Pulmonary artery endothelial cell (primary cell): ENCODE results near the gene LMF2. TPM values are rescaled to one million over a fixed set of nuclear protein-coding genes. Genes with fewer than 3 reads are reported as not detected.

Experiments used
- DNase-seq: peaks from one replicate; pipeline ENCODE4 v3.0.0-alpha.2; 2011; ENCODE audit warnings: low read depth, low spot score
- total RNA-seq: library from RNA; depleted of rRNA; stranded (reverse); fragments of >200 nt; gene quantifications from 2 replicates; pipeline ENCODE4 v1.2.3, GENCODE V29; 2014

Gene LMF2
- total RNA-seq, 1 donor from 2014 or later: 29.5 TPM

DNA sequence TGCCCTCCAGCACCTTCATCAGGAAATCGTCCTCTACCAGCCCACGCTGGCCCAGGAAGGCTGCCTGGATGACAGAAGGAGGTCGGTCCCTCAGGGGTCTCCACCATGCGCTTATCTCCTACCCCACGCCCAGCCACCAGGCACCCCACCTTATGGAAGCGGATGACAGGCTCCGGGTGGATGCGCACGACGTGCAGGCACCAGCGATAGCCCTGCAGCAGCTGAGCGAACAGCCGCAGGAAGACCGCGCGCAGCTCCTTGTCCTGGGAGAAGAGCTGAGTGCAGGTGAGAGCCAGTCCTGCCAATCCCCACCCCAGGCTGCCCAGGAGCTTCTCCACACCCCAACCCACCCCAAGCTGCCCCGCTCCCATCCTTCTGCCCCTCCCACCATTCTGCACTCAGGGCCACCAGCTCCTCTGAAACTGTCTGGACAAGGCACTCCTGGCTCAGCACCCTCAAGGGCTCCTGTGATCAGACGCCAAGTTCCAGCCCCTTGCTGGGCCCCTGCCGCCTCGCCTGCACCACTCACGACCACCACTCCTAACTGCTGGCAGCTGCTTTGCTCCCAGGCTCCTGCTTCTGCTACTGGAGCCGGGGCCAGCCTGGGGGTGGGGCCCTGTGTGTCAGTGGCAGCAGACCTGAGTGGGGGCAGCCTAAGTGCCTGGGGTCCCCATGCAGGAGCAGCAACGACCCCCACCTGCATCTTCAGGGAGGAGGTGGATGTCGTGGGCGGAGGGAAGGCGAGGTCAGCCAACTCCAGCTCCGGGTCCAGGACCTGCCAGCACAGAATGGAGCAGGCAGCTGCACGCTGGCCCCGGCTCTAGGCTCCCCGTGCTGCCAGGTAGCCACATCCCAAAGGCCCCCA, 42.2 kb downstream of the LMF2 start:
- no peak for DNase-seq

DNA sequence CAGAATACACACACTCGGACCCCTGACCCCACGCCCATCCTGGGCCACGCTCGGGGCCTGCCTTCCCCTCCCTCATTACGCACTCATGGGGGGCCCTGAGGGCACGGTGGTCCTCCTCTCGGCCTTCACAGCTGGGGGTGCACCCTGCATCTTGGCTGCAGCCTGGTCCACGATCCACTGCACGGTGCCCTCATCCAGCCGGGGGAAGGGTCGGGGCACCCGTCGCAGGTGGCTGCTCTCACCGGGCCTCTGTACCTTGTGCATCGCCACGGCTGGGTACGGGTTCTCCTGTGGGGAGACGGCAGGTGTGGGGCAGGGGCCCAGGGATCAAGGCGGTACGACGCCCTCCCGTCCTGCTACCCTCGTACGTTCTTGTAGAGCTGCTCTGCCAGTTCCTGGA, 43.1 kb downstream of the LMF2 start:
- DNase-seq: no peak

DNA sequence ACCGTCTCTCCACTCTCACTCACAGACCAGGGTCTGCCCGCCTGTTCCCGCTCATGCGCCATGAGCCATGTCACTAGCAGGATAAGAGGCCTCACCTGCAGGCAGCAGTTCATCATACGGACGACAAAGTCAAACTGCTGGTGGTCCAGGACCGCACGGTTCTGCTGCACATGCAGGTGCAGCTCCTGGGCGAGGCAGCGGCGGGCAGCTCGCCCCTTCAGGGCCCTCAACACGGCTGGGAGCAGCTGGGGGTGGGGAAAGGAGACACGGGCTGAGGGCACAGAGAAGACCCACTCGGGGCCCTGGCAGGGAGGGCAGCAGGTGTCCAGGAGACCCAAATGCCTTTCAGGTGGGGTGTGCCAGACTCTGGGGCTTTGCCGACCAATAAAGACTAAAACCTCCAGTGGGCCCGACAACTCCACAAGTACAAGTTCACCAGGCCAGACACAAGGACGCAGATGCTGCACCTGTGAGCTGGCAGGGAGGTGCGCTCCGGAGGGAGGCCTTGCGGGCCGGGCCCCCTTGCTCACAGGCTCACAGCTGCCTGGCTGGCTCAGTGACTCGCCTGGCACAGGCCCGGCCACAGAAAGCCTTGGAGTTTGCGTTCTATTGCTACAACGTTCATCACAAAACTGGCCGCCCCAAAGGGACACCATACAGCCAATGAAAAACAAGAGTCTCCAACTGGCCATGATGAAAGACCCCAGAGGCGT, 44.2 kb downstream of the LMF2 start:
- DNase-seq: no peak

DNA sequence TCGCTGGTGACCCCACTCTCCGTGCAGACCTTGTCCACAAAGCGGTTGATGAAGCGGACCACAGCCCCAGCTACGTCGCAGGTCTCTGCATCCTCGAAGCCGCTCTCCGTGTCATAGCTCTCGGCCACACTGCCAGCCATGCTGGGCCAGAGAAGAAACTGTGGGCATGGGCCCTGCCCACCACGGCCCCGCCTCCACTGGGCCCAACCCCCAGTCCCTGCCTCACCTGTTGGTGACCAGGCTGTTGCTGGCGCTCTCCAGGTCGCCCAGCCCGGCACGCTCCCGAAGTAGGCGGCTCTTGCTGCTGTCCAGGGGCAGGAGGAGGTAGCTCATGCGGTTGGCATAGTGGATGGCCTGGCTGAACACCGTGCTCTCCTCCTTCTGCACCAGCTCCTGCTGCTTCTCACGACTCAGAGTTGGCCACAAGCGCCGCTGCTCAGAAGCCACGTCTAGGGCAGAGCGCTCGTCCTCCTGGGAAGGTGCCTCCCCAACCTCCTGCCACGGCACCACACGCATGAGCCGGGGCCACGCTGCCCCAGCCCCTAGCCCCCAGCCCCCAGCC, 45.4 kb downstream of the LMF2 start:
- DNase-seq: no peak

DNA sequence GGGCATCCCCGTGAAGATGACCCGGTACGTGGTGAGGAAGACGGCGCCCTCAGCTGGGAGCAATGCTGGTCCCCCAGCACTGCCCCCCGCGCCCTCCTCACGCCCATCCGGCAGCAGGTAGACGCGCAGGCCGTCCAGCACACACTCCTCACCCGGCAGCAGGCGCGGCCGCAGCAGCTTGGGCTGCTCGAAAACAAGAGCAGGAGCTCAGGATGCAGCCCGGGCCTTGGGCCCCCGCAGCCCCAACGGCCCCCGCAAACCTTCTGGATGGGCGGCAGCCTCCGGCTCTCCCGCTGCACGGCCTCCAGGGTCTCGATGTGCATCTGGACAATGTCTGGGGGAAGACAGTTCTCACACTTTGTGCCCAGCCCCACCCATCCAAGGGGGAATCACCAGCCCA, 46.0 kb downstream of the LMF2 start:
- DNase-seq: no peak

DNA sequence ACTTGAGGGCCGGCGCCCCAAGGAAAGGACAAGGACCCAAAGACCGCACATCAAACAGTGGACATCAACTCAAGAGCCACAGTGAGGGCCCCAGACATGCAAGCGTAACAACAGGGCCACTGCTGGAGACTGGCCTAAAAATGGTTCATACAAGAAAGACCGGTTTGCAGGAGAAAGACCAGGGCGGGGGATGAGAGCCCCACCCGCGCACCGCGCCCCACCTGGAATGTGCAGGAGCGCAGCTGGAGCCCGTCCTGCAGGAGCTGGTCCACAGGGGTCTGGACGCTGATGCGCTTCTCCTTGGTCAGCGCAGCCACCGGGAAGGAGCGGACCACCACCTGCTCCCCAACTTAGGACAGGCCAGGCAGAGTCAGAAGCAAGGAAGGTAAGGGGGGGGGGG, 46.6 kb downstream of the LMF2 start:
- no peak for DNase-seq

DNA sequence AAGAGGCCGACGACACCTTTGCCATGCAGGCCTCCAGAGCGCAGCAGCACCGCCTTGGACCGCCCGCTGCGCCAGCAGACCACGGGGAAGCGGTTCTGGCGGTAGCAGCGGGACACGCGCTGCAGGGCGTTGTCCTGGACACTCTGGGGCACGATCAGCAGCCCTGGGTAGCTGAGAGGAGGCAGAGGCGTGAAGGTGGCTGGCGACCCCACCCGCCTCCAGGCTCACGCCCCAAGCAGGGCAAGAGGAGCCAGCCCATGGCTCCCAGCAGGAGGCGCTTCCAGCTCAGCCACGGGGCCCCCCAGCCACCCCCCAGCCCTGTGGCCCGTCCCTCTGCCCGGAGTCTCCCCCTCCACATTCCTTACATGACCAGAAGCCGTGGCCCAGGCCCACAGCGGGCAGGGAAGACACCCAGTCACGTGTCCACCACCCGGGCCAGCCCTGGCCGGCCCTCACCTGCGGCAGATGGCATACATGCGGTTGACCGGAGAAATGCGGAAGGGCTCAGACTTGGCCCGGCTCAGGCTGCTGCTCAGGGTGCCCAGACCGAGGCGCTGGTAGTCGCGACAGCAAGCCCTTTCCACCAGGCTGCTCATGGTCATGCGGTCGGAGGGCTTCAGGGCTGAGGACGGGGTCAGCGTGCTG, 47.9 kb downstream of the LMF2 start:
- no peak for DNase-seq

DNA sequence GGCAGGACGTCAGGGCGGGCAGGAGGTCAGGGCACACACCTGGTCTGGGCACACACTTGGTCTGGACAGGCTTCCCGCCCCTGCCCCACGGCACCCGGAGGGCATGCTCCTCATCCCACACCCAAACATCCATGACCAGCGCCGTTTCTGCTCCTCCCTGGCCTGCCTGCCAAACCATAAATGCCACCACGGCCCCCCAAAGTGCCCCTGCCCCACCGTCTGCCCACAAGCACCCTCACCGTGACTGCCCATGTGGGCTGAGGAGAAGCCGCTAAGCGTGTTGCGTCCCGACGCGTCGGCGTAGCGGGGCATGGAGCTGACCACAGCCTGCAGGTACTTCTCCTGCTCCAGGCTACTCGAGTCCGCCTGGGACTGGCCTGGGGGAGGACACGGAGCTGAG, 48.5 kb downstream of the LMF2 start:
- DNase-seq: no peak

DNA sequence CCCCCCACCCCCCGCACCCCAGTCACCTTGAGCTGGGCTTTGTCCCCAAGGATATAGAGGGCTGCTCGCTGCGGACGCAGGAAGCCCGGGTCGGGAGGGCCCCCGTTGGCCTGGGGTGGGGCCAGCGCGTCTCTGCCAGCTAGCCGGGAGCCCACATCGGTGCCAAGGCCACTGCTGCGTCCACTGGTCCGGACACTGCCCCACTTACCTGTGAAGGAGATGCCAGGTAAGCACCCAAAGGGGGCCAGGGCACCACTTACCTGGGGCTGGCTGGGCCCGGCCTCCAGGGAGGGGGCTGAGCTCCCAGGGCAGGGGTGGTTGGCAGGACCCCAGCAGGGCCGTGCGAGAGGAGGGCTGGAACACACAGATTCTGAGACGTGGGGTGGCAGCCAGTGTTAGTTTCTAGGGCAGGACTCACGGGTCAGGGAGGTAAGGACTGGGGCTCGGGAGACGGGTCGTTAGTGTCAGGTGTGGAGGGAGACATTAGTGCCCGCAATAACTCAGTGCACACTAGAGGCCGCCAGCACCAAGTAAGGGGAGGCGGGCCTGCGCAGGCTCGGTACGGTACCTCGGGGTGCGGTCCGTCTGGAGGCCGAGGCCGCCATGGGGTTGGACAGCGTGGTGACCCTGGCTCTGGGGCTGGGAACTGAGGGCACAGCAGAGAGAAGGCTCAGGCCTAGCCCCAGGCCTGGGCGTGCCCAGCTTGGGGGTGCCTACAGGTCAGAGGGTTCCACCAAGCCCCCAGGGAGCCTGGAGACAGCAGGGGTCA, 50.9 kb downstream of the LMF2 start:
- DNase-seq: no peak

DNA sequence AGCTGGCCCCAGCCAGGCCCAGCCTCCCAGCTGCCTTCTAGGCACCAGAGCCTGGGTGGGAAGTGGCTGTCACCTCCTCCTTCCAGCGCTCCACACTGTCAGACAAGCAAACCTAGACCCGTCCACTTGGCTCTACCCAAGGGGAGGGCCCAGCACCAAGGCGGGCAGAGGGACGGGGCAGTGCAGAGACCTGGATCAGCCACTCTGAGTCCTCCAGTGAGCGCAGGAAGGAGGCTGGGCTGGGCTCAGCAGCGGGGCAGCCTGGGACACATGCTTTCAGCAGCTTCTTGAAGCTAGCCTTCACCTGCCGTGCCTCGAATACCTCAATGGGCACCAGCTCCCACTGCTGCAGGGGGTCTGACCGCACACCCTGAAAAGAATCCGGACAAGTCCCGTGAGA, 51.5 kb downstream of the LMF2 start:
- no peak for DNase-seq

DNA sequence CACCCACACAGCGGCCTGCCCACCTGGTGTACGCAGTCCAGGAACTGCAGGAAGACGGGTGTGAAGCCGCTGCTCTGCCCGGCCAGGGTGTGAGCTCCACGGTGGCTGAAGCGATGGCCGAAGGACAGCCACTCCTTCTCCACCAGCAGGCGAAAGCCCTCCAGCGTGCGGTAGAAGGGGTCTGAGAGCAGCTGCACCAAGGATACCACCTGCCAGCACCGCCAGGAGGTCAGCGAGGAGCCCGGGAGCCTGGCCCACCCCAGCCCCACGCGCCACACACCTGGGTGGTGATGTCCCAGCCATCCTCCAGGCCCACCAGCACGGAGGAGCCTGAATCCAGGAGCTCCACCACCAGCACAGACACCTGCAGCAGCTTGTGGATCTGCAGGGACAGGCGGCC, 52.3 kb downstream of the LMF2 start:
- no peak for DNase-seq

DNA sequence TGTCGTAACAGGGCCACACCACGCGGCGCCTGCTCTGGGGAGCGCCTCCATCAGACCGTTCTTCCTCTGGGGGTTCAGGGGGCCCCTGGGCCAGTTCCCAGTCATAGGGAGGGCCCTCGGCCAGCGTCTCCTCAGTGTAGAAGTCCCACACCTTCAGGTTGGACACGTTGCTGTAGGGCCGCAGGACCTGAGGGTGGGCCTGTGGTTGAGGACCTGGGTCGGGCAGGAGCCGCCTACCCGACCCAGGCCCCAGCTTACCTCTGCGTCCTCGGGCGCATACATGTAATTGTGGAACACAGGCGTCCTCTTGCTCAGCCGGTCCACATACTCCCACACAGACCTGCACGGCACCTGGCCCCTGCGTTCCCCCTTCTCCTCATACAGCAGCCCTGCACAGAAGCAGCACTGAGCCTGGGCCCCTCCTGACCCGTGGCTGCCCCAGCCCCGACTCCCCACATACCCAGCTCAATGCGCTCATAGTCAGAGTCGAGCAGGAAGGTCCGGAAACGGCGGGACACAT, 52.9 kb downstream of the LMF2 start:
- no peak for DNase-seq

Other genes starting within 250 kb of the LMF2 start
- 54.2 TPM in 2 replicates for gene MAPK12, start 246.0 kb downstream of the LMF2 start, total RNA-seq
- gene MAPK11, start 237.3 kb downstream of the LMF2 start, total RNA-seq: 16.3 and 23.3 TPM in 2 replicates
- gene PLXNB2, start 200.1 kb downstream of the LMF2 start, total RNA-seq: 55.5 and 65.2 TPM in 2 replicates
- 1.1 and 1.3 TPM in 2 replicates for gene DENND6B, start 180.7 kb downstream of the LMF2 start, total RNA-seq
- gene PPP6R2, start 164.4 kb downstream of the LMF2 start, total RNA-seq: 62.3 and 72.9 TPM in 2 replicates
- gene SBF1, start 32.7 kb downstream of the LMF2 start, total RNA-seq: 42.0 and 58.1 TPM in 2 replicates
- 0.18 and 0.20 TPM in 2 replicates for gene ADM2, start 26.2 kb downstream of the LMF2 start, total RNA-seq
- gene MIOX, start 20.8 kb downstream of the LMF2 start, total RNA-seq: not detected in 2 replicates
- gene NCAPH2, start 522 bp upstream of the LMF2 start, total RNA-seq: 32.1 and 47.6 TPM in 2 replicates
- gene SCO2, start 17.9 kb upstream of the LMF2 start, total RNA-seq: 1.8 and 2.3 TPM in 2 replicates
- 11.3 and 14.4 TPM in 2 replicates for gene TYMP, start 22.3 kb upstream of the LMF2 start, total RNA-seq
- gene KLHDC7B, start 38.2 kb upstream of the LMF2 start, total RNA-seq: not detected in 2 replicates
- not detected in 2 replicates for gene SYCE3, start 55.2 kb upstream of the LMF2 start, total RNA-seq
- gene CPT1B, start 70.7 kb upstream of the LMF2 start, total RNA-seq: 0.92 and 2.7 TPM in 2 replicates
- gene CHKB, start 75.1 kb upstream of the LMF2 start, total RNA-seq: 25.3 and 27.5 TPM in 2 replicates
- gene MAPK8IP2, start 93.1 kb upstream of the LMF2 start, total RNA-seq: 0.11 and 0.13 TPM in 2 replicates
- gene ARSA, start 120.5 kb upstream of the LMF2 start, total RNA-seq: 11.2 and 13.1 TPM in 2 replicates
- 12.2 and 15.1 TPM in 2 replicates for gene SHANK3, start 165.1 kb upstream of the LMF2 start, total RNA-seq
- gene ACR, start 230.5 kb upstream of the LMF2 start, total RNA-seq: 0.13 TPM in 1 of 2 replicates, not detected in the other